ENCODE data around the gene SIRT7.
"Not testable (repeated sequence)": the region's sequence is repeated elsewhere in the genome, so short reads cannot be mapped to it uniquely, and the experiment has no call there.

SIRT7 gene

DNA sequence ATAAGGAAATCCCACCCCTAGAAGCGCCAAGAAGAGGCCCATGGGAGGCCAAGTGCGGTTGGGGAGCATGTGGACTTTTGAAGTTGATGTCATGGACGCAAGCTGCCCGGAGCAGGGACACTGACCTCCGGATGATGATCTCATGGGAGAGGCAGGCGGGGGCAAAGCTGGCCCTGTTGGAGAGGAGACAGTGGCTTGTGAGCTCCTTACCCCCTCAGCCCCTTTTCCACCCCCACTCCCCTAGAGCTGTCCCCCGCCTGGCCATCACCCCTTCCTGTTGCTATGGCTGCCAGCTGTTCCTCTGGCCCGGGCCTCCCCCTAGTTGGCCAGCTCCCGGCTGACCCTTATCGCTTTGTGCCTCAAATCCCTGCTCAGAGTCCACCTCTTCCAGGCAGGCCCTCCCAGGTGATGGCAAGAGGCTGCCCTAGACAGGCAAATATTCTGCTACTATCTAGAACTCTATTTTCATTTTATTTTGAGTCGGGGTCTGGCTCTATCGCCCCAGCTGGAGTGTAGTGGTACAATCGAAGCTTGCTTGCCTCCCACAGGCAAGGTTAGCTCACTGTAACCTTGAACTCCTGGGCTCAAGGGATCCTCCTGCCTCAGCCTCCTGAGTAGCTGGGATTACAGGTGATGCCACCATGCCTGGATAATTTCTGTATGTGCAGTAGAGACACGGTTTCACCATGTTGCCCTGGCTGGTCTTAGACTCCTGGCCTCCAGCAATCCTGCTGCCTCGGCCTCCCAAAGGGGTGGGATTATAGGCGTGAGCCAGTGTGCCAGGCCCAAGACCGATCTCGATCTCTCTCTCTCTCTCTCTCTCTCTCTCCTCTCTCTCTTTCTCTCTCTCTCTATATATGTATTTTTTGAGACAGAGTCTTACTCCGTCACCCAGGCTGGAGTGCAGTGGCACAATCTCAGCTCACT lies 36.4 kb upstream of the SIRT7 start:
- DNase-seq = no peak

DNA sequence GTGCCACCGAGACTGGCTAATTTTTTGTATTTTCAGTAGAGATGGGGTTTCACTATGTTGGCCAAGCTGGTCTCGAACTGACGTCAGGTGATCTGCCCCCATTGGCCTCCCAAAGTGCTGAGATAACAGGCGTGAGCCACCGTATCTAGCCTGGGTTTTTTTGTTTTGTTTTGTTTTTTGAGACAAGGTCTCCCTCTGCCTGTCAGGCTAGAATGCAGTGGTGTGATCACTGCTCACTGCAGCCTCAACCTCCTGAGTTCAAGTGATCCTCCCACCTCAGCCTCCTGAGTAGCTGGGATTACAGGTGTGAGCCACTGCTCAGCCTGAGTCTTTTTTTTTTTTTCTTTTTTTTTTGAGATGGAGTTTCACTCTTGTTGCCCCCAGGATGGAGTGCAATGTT lies 35.5 kb upstream of the SIRT7 start:
- DNase-seq = not testable (repeated sequence)

DNA sequence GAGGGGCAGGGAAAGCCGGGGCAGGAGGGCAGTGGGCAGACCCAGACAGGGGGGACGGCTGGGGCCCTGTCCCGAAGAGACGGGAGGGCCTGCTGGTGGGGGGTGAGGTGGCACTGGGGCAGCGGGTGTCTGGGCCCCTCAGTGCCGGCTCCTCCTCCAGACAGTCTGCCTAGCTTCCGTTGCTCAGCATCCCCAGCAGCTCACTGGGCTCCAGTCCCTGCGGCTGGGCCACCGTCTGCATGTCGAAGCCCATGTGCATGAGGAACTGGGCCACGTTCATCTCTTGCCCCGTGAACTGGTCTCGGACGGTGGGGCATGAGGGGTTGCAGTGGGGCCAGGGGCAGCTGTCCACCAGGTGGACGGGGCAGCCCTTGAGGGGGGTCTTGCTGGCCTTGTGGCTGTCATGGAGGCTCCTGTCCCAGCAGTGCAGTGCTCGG lies 34.8 kb upstream of the SIRT7 start:
- no peak for DNase-seq

DNA sequence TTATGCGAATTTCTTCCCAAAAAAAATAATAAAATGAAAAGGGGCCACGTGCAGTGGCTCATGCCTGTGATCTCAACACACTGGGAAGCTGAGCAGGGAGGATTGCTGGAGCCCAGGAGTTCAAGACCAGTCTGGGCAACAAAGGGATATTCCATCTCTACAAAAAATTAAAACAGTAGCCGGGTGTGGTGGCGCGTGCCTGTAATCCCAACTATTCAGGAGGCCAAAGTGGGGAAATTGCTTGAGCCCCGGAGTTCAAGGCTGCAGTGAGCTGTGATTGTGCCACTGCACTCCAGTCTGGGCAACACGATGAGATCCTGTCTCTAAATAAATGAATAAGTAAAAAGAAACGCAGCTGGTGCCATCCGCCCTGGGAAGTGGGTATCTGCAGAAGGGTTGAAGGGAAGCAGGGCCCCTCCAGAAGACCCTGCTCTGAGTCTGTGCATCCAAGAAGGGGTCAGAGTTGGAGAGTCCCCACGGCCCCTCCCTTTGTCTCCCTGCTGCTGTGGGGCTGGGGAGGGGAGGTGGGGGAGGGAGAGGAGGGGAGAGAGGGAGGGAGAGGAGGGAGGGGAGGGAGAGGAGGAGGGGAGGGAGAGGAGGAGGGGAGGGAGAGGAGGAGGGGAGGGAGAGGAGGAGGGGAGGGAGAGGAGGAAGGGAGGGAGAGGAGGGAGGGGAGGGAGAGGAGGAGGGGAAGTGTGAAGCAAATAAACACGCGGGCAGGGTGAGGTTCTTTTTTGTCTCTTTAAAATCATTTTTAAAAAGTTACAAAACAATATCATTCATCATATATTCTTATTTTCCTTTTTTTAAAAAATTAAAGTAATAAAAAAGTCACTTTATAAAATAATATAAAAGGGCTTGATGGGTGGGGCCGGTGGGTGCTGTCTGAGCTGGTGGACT lies 34.1 kb upstream of the SIRT7 start:
- DNase-seq = no peak

DNA sequence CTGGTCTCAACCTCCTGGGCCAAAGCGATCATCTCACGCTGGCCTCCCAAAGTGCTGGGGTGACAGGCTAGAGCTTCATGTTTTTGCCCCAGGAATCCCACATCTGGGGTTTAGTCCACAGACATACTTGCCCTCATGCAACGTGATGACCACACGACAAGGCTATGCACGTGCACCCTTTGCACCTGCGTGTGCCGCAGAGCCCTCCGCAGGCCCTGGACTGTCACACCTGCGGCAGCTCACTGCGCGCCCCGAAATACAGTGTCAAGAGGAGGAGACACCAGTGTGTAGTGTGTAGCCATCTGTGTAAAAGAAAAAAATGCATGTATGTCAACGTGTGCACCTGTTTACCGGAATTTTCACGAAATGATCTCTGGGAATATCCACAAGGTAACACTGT lies 32.5 kb upstream of the SIRT7 start:
- DNase-seq = no peak

DNA sequence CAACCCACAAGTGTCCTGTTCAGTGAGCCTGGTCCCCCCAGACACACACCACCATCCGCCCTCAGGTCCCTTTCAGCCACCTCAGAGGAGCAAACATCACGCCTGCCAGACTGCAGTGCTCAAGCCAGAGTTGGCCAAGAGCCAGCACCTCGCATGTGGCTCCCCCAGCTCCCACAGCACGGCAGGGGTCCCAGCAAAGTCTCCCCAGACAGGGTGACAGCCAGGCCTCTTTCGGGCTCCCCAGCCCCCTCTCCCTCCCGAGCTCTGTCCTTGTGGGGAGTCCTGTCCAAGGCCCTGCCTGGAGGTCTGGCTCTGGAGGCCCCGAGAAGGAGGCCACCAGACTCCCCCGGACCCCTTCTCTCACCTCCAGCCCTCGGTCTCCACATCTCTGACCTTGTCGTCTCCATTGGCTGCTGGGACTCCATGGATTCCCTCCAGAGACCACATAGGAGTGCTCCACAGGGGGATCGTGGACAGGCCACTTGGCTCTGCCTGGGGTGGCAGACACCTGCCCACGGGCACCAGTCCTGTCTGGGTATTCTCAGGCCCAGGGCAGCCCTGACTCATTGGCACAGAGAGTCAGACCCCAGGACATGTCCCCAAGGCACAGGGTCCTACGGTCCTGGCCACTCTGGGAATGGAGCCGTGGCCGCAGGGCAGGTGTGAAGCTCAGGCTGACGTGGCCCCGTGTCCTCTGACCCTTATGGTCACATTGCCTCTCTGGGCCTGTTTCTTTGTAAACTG lies 30.8 kb upstream of the SIRT7 start:
- DNase-seq = no peak

DNA sequence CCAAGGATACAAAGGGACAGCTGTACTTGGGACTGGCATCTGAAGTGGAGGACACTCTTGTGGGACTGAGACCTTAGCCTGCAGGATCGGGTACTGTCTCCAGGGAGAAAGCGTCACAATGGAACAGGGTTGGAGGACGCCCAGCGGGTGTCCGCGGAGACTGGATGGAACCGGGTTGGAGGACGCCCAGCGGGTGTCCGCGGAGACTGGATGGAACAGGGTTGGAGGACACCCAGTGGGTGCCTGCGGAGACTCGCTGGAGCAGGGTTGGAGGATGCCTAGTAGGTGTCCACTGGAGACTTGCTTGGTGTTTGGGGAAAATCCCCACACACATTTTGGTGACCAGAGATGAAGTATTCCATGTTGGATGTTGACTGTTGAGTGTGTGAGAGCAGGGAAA lies 29.2 kb upstream of the SIRT7 start, which contains the start of gene MYADML2:
MYADML2 (minus strand) TSS at position 45 of the 400 bp plus-strand sequence. CDS start 5,492 bp downstream, outside the sequence.
- no peak for DNase-seq

DNA sequence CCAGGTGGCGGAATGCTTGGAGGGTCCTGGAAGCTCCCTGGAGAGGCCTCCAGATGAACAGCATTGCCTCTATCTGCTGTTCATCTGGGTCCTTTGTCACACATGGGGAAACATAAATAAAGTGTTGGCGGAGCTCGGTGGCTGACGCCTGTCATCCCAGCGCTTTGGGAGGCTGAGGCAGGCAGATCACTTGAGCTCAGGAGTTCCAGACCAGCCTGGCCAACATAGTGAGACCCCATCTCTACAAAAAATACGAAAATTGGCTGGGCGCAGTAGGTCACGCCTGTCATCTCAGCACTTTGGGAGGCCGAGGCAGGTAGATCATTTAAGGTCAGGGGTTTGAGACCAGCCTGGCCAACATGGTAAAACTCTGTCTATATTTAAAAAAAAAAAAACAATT lies 26.9 kb upstream of the SIRT7 start:
- DNase-seq = no peak

DNA sequence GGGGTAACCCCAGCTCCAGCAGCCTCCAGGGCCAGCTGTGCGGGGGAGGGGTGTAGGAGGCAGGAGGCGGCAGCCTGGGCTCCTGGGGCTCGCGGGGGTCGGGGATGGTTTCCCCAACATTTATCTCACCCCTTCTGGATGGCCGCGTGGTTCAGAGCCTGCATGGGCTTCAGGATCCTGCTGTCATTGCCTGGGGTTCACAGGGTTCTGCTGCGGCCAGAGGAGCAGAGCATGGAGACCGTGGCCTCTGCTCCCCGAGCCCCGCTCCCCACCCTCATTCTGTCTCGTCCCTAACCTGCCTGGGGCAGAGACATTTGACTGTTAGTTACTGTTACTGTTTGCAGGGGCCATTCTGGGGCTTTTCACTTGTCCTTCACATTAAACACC lies 24.2 kb upstream of the SIRT7 start:
- no peak for DNase-seq

DNA sequence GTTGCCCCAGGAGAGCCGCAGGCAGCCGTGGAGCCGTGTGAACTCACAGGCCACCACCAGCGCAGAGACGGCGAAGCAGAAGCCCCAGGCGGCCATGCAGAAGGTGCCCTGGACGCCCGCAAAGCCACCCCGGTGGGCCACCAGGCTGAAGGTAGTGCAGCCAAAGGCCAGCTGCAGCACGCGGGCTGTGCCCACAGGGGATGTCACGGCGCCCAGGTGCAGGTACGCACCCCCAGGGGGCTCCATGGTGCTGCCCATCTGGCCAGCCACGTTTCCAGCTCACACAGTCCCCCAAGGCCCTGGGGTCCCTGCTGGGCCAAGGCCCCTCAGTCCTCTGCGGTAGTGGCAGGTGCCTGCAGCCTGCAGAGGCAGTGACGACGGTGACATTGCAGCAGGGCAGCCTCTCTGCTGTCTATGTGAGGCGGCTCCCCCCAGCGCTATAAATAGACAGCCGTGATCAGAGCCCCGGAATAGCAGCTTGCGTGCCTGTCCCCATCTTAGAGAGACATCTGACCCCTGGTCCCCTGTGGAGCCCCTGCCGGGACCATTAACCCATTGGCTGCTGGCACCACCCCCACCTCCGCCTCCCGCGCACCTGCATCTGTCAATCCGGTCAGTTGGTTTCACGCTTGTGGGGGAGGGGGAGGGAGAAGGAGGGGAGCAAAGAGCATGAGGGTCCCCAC lies 23.6 kb upstream of the SIRT7 start:
- no peak for DNase-seq

DNA sequence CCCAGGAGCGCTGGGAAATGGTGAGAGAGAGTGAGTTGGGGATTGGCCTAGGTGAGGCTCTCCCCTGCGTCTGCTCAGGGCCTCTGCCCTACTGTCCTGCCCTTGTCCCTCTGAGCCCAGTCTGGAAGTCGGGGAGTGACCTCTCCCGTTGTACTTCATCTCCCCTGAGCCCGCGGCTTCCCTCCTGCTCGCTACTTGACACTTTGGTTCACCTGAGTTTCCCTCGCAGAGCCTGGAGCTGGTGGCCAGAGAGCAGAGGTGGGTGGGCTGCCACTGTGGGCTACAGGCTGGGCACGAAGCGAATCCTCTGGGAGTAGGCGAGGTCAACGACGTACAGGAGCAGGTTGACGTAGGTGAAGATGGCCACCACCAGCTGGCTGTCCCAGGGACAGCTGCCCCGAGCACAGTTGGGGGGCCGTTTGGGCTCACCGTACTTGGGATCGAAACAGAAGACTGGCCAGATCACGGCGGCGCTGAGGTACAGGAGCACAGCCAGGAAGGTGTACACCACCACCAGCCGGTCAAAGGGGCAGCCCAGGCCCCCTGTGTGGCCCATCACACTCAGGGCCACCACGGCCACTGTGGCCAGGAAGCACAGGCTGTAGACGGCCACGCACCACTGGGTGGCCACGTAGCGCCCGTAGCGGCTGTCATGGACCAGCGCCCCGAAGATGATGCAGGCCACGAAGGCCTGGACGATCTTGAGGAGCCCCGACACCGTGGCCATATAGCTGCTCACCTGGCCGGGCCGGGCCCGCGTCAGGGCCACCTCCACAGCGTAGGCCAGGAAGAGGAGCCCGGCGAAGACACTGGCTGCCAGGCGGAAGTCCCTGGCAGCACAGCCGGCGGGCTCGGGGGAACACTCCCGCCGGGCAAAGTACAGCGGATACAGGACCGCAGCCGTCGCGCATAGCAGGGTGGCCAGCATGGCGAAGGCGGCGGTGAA lies 22.8 kb upstream of the SIRT7 start:
- DNase-seq = no peak

DNA sequence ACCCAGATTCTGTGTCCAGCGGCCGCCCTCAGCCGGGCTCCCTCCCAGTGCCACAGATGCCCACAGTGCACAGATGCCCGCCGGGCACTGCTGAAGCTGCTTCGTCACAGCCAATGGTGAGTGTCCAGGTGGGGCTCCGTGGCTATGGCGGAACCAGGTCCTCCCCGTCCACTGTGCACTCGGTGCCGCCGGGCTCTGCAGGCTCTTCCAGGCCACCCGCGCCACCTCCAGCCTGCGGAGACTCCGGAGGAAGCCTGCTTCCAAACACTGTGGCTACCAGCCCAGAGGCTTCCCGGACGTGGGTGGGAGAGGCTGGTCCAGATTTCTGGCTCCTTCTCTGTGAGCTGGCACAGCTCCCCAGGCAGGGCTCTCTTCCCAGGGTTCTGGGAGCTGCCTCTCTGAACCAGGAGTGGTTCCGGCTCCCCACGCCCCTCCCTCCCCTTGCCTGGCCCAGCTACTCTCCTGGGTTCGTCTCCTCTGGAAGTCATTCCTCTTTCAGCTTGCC lies 22.0 kb upstream of the SIRT7 start:
- no peak for DNase-seq

DNA sequence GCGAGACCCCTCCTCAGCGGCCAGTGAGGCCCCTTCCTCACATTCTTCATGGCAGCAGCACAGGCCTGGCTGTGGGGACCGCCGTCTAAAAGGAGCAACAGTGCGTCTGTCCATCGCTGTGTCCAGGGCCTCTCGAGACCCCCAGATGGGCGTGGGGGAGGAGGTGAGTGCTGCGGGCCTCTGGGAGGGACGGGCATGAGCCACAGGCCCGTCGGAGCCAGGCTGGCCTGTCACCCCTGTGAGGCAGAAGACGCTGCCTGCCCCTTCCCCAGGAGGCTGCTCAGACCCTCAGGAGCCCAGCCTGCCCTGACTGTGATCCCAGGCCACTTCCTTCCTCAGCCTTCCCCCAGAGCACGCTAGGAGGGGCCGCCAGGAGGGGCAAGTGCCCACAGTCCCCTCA lies 21.2 kb upstream of the SIRT7 start:
- DNase-seq = no peak

DNA sequence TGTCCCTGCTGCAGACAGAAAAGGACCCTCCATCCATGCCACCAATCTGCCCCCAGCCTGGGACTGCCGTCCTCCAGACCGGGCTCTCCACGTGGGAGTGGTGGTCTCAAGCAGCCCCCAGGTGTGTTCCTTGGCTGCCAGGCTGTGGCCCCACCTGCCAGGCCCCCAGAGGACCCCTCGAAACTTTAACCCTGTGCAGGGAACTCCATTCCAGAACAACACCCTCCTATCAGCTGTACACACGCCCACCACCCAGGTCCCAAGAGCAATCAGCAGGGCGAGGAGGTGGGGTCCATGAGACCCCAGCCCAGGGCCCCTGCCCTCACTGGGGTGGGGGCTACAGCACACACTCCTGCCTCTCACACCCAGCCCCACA lies 17.7 kb upstream of the SIRT7 start:
- DNase-seq = no peak

DNA sequence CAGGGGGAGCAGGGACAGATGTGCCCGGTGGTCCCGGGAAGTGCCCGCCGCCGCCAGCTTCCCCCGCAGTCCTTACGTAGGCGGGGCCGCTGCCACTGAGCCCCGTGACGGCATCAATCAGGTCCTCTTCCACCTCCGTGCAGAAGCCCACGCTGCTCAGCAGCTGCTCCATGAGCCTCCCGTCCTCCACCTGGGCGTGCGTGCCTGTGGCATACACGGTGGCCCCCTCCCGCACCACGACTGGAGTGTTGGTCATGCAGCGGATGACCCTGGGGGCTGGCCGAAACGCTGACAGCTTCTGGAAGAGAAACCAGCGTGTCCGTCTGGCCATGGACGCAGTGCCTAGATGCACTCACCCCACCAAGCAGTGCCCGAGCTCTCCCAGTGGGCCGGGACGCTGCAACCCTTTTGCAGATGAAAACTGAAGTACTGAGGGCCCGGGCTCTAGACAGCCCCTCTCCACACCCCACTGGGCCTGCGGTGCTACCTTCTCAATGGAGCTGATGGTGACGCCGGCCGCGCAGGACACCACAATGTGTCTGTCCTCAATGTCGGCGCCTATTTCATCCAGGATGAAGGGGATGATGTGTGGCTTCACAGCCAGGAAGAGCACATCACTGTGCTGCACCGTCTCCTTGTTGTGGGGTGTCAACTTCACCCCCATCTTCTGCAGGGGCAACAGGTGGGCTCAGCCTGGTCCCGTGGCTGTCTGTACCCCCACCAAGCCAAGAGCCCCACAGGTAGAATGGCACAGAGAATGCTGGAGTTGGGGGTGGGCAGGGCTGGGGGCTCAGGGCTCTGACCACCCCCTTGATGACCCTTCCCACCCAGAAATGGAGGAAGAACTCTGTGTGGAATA lies 17.1 kb upstream of the SIRT7 start:
- DNase-seq = no peak

DNA sequence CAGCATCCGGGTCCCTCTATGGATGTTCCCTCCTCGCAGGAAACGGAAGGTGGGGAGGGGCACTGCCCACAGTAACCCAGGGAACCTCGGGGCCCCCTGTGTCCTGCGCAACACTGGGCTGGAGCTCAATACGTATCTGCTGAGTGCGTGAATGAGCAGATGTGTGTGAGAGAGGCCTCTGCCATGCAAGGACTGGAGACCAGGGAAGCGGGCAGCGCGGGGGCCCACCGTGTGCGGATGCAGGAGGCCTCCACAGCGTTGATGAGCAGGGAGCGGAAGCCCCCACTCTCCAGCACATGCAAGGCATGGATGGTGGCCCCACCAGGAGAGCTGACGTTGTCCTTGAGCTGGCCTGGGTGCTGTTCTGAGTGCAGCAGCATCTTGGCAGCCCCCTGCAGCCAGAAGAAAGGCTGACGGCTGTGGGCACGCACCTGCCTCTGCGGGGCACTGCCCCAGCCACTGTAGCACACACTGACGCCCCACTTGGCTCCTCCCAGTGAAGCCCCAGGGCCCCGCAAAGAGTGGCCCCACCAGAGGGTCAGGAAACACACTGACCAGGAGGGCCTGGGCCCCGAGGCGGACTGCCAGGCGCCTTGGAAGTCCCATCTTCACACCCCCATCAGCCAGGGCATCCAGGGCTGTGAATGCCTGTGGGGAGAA lies 16.3 kb upstream of the SIRT7 start:
- DNase-seq = no peak

DNA sequence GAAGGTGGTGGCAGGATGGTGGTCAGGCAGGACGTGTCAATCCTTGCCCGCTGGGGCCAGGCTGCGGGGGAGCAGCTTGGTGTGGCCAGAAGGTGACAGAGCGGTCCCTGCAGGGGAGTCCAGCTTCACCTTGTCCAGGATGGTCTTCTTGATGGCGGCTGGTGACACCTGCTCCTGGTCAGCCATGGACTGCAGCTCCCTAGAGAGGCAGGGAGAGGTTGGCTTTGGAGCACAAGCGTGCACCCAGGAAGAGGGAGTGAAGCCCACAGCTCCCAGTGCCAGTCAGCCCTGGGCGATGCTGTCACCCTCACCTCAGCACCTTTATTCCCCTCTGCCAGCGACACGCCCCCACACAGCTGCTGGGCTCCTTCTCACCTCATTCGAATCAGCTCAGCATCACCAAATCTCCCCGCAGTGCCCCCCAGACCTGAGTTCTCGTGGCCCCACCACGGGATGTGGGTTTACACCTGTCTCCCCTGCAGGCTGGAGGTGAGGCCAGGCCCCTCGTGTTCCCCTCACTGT lies 15.3 kb upstream of the SIRT7 start:
- no peak for DNase-seq

DNA sequence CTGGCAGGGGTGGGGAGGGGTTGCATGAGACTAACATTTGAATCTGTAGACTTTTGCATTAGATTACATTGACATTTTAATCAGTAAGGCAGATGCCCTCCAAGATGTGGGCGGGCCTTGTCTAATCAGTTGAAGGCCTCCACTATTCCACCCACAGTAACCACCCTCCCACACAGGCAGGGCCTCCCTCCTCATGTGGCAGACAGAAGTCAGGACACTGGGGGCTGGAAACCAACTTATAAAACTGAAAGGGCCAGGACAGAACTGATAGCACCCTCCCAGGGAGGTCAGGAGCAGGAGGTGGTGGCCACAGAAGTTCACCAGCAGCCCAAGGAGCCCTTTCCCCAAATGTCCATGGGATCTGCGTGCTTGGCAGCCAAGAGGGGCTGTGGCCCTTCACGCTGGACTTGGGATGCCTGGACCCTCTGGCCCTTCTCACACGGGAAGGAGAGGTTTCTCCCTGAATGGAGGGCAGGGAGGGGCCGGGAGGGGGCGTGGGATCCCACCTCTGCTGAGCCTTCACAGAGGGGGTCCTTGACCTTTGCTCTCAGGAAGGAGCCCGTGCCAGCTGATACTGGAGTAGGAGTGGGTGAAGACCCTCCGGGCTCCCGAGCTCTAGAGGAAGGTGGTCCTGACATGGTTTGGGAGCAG lies 14.5 kb upstream of the SIRT7 start:
- no peak for DNase-seq
